ENCODE measurements around the gene LLCFC1.

LLCFC1 gene

DNA sequence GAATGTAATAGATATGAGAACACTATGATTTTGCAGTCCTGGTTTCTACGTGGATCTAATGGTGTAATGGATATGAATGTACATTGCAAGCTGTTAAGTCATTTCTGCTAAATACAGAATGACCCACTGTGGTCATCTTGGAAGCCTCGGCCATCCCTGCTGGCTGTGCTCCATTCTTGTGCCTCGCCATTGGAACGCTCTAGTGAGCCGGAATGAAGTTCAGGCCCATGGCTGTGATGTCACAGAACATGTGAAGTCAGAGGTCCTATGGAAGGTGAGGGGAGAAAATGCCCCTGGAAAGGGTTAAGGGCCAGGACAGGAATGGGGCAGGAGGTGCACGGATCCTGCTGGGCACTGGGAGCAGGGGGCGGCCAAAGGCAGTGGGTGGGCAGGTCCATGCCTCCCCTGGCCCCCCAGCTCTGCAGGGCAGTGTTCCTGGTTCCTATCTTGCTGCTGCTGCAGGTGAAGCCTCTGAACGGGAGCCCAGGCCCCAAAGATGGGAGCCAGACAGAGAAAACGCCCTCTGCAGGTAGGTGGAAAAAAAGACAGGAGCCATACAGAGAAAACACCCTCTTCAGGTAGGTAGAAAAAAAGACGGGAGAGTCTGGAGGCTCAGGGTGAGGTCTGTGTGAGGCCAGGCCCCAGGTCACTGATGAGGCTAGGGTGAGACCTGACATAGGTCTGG, at the start of gene LLCFC1:
Gene LLCFC1 (plus strand): TSS at position 259 of the 685 bp plus-strand sequence. CDS start 138 bp downstream, at position 397.
- no peak for DNase-seq

DNA sequence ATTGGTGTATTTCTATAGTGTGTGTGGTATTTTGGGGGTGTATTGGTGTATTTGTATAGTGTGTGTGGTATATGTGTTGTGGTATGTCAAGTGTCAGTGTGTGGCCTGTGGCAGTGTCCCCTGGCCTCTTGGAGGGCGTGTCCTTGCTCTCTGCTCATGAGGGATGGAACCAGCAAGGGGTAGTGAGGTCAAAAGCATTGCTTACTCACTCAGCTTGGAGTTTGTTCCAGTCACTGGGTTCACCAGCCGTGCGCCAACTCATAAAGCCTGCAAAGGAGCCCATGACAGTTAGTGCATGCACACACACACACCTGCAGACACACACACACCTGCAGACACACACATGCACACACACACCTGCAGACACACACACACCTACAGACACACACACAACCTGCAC, 49.5 kb upstream of the LLCFC1 start:
- no peak for DNase-seq

GRCh38 chr7:142890874-142891485, 48.3 kb upstream of the LLCFC1 start:
- no peak for DNase-seq

GRCh38 chr7:142891490-142892082, 47.7 kb upstream of the LLCFC1 start:
- no peak for DNase-seq

DNA sequence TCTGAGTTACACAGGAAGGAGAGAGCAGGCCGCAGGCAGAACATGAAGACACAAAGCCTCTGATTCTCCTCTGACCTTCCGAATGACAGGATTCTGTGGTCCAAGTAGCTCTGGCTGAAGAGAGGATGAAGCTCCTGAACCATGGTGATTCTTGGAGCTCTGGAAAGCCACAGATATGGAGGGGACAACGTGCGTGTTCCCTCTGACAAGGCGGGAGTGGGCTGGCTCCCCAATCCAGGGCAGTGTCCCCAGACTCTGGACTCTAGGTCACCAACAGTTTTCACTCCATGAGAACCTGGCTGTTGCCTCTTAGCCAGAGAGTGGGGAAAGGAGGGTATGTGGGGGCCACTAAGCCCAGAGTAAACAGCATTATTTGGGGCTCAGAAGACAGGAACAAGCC, 46.3 kb upstream of the LLCFC1 start:
- DNase-seq: no peak

- no peak for DNase-seq
Measured at GRCh38 chr7:142894112-142894984, 44.9 kb upstream of the LLCFC1 start.

- DNase-seq: no peak
Measured at GRCh38 chr7:142894985-142895593, 44.2 kb upstream of the LLCFC1 start.

DNA sequence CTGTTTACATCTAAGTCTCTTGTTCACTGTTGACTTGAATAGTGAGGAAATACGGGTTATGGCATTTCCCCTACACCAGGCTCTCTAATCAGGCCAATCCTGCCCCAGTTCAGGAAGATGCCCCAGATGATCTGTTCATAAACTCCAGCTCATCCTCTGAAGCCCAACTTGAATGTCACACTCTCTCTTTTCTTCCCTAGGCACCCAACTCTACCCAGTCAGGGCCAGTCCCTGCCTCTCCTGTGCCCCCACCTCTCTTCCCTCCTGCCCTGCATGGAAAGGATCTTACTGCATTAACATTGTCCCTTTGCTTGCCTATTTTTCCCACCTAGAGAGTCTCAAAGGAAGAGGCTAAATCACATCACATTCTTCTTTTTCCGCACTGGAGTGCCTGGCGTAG, 43.1 kb upstream of the LLCFC1 start:
- DNase-seq: no peak

GRCh38 chr7:142896741-142897379, 42.4 kb upstream of the LLCFC1 start:
- DNase-seq: no peak

DNA sequence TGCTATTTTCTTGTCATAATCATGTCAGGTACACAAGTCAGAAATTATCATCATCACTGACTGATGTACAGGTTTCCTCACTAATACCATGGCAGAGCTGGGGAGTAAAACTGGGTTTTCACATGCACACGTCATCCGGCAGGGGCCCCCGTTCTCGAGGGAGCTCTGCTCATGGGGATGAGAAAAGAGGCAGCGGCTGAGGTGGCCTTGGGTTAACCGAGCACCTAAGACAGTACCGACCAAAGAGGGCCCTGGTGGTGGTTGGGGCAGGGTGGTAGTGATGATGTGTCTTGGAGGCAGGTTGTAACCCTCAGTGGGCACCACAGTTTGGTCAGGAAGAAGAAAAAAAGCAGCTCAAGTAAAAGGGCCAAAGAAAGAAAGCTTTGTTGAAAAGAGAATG, 41.6 kb upstream of the LLCFC1 start:
- no peak for DNase-seq

- DNase-seq: no peak
Measured at GRCh38 chr7:142898377-142899170, 40.7 kb upstream of the LLCFC1 start.

DNA sequence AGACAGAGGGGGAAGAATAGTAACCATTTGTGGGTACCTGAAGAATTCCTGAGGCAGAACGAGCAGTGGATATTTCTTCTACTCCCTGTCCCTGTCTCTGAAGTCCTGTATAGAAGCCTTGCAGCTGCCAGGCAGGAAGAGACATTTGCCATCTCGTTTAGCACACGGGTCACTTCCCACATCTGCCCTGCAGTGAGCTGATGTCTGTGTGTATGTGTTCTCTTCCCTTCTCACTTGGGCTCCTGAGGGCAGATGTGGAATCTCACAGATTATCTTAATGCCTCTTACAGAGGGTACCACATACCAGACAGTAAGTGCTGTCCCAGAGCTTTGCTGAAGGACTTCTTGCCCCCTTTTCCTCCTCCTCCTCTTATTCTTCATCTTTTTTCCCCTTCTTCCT, 39.6 kb upstream of the LLCFC1 start:
- no peak for DNase-seq

DNA sequence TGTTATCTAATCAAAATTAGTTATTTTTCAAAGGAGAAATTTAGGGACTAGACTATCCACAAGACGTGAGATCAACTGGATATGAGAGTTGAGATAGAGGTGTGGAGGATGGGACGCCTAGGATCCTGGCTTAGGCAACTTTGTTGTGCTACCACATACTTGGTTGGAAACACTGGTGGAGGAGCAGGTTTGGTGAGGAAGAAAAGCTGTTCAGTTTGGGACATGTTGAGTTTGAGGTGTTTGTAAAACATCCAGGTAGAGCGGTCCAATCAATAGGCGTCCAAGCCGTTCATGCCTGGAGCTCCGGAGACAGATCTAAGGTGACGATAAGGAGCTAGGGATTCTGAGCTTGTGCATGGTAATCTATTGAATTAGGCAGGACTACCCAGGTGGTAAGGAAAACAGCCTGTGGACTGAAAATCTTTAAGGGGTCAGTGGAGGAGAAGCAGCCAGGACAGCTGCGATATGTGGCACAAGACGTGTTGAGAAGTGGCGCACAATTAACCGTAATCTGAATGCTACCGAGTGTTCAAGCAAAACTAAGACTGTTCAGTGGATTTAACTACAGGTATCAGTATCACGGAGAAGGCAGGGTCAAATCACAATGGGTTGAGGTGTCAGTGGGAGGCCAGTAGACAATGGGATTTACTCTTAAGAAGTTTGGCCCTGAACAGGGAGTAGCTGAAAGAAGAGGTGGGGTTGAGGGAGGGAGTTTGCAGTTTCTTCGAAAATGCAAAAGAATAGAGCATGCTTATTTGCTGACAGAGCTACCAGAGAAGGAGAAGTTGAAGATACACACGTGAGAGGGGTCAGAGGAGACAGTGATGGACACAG, 37.6 kb upstream of the LLCFC1 start:
- no peak for DNase-seq

DNA sequence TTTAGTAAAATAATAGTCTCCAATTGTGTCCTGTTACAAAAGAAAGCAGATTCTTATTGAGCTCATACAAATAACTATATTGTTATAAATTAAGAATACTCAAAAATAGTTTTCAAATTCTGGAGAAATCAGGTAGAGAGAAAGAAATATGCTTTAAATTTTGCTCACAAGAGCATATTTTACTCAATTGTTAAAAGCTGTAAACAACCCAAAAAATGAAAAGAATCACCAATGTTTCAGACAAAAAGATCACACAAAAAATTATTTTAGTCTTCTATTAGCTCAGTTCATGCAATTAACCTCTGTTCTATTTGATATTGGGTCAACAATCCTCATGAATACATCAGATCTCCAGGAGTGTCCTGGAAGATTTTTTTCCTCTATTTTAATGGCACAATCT, 35.2 kb upstream of the LLCFC1 start:
- DNase-seq: no peak

DNA sequence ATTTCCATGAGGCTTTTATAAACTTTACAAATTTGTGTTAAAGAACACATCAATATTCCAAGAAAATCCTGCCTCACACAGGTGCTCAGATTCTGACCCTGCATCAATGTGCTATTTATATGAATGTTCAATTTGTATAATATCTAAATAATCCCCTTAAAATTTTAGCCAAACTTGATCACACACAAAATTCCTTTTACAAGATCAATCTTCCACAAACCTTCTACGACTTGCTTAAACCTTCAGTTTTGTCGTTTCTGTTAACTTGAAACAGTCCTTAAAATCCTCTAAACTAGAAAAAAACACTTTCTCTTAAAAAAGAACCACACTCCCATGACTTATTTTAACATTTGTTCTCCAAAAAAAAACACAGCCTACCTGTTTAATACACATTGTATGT, 33.5 kb upstream of the LLCFC1 start:
- no peak for DNase-seq

GRCh38 chr7:142906643-142907042, 32.6 kb upstream of the LLCFC1 start:
- DNase-seq: no peak

DNA sequence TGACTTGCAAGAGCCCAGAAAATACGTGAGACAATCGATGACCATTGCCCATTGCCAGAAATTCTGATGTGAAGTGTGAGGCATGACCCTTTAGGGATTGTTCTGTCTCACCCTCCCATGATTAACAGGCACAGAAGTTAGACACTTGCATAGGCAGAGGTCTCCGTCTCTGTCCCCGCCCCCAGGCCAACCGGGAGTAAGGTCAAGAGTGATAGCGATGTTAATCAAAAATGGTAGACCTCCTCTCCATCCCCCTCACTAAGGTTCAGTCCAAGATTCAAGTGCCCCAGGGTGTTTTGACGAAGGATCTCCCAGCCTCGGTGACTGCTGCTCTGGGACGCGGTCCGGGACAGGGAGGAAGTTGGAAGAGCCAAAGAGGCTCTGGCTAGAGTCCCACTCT, 31.0 kb upstream of the LLCFC1 start:
- no peak for DNase-seq

DNA sequence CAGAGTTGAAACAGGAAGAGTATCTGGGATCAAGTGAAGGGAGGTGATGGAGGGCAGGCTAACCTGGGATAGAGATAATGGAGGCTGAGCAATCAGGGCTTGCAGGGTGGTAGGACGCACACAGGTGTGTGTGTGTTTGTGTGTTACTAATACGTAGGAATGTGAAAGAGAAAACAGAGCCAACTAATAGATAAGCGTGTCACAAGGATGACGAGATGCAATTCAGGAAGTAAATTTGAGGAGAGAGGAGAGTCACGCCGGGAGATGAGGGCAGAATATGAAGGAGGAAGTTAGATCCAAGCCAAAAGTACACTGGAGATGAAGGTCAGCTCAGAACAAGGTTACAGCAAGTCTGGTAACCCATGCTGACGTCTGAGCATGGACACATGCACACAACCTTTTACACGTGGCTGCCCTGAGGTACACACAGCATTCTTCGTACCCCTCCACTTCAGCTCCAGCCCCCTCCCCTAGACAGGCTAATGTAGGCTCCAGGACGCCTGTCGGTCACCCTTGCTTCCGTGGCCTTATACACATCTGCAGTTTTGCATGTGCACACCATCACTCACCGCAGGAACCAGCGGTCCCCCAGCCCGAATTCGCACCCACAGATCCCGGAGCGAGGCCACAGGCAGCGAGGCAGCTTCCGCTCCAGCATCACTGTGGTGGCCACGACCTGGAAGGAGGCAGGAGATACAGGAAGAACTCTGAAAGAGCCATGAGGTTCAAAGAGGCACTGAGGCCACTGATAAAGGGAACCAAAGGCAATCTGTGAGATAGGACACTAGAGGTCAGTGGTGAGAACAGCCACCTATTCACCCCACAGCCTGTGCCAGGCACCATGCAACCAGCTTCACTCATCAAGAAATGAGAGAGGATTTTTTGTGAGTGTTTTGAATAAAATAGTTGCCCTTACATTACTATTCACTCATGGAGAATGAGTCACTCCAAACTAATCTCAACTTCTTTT, 30.1 kb upstream of the LLCFC1 start:
- DNase-seq: no peak

DNA sequence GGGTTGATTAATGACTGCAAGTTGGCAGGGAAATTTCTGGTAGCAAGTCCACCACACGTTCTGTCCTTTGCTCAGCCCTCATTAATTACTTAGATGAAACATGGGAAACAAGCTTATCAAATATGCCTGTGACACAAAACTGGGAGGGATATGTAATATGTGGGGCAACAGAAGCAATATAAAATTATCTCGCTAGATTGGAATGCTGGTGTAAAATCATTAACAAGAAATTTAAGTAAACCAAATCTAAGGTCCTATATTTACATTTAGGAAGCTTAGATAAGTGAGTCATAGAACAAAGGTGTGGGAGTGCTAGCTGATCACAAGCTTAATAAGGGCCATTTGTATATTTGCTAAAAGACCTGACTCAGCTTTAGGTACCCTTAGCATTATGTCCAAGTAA, 29.3 kb upstream of the LLCFC1 start:
- DNase-seq: no peak

- DNase-seq: no peak
Measured at GRCh38 chr7:142910481-142910880, 28.8 kb upstream of the LLCFC1 start.
